Hepatocyte (in vitro differentiated cells): ENCODE data around the gene LMX1B. TPM values are rescaled to one million over a fixed set of nuclear protein-coding genes. Genes with fewer than 3 reads are reported as not detected.

Experiments
- DNase-seq: peaks from one replicate; pipeline ENCODE4 v3.0.0-alpha.2; 2016; ENCODE audit warnings: low spot score
- H2AFZ ChIP-seq: fragments of 200-600 bp; sonication (generic); 2 replicates; pipeline ENCODE4 v1.6.0; 2016; ENCODE audit warnings: antibody characterized with exemption, mild to moderate bottlenecking
- H3K27ac ChIP-seq: fragments of 200-600 bp; sonication (generic); 2 replicates; pipeline ENCODE4 v1.5.1; 2016; ENCODE audit warnings: mild to moderate bottlenecking
- H3K27me3 ChIP-seq: fragments of 200-600 bp; sonication (generic); 2 replicates; pipeline ENCODE4 v1.6.1; 2016
- H3K36me3 ChIP-seq: fragments of 200-600 bp; sonication (generic); replicated peaks from 2 replicates; pipeline ENCODE4 v1.5.1; 2016; ENCODE audit warnings: low read depth; ENCODE audit not compliant: insufficient read depth
- H3K4me1 ChIP-seq: fragments of 200-600 bp; sonication (generic); 2 replicates; pipeline ENCODE4 v1.5.1; 2016; ENCODE audit warnings: mild to moderate bottlenecking, moderate library complexity; ENCODE audit not compliant: insufficient read depth
- H3K4me2 ChIP-seq: fragments of 200-600 bp; sonication (generic); 2 replicates; pipeline ENCODE4 v1.6.0; 2016
- H3K4me3 ChIP-seq: fragments of 200-600 bp; sonication (generic); 2 replicates; pipeline ENCODE4 v1.5.1; 2016; ENCODE audit warnings: mild to moderate bottlenecking
- H3K79me2 ChIP-seq: fragments of 200-600 bp; sonication (generic); 2 replicates; pipeline ENCODE4 v1.6.0; 2017; ENCODE audit warnings: mild to moderate bottlenecking
- H3K9me2 ChIP-seq: fragments of 200-600 bp; sonication (generic); replicated peaks from 2 replicates; pipeline ENCODE4 v1.6.0; 2017; ENCODE audit warnings: mild to moderate bottlenecking; ENCODE audit not compliant: insufficient read depth
- H3K9me3 ChIP-seq: fragments of 200-600 bp; sonication (generic); 2 replicates; pipeline ENCODE4 v1.5.1; 2016; ENCODE audit warnings: low read depth, mild to moderate bottlenecking
- H4K20me1 ChIP-seq: fragments of 200-600 bp; sonication (generic); 2 replicates; pipeline ENCODE4 v1.6.0; 2016; ENCODE audit warnings: mild to moderate bottlenecking; ENCODE audit not compliant: insufficient read depth, poor library complexity, severe bottlenecking
- CTCF ChIP-seq: fragments of 200-600 bp; sonication (generic); IDR thresholded peaks from 2 replicates; pipeline ENCODE4 v1.5.1; 2016; ENCODE audit warnings: antibody characterized with exemption, mild to moderate bottlenecking; ENCODE audit not compliant: poor library complexity
- EZH2 ChIP-seq: fragments of 200-600 bp; sonication (generic); IDR thresholded peaks from 2 replicates; pipeline ENCODE4 v1.6.1; 2016; ENCODE audit warnings: antibody characterized with exemption, mild to moderate bottlenecking, borderline replicate concordance
- EZH2phosphoT487 ChIP-seq: fragments of 200-600 bp; sonication (generic); IDR thresholded peaks from one replicate; pipeline ENCODE4 v1.6.1; 2018; ENCODE audit warnings: antibody characterized with exemption, mild to moderate bottlenecking, low read depth, moderate library complexity; ENCODE audit not compliant: unreplicated experiment, severe bottlenecking
- WGBS: methylation state at CpG from one replicate; pipeline ENCODE4 v1.1.6; 2016; ENCODE audit warnings: low lambda C conversion rate; ENCODE audit errors: missing lambda C conversion rate; 5-methylcytosine and 5-hydroxymethylcytosine counted together
- polyA plus RNA-seq: library from polyadenylated mRNA; unstranded; fragments of >200 nt; fragmentation: Nextera tagmentation; extraction: Ambion mirVana; gene quantifications from 2 replicates; pipeline ENCODE4 v1.2.1, GENCODE V29; 2016
- total RNA-seq: library from RNA; depleted of rRNA; stranded (reverse); fragments of >200 nt; gene quantifications from 2 replicates; pipeline ENCODE4 v1.2.3, GENCODE V29; 2014

LMX1B gene
- total and polyA plus RNA-seq, 2 experiments from 2014 or later: 0.16 TPM; not detected in 1

- no peak overlapping the region for H3K27ac ChIP-seq
- TF ChIP-seq CTCF (peak; percentile 16), EZH2phosphoT487 (no peak), EZH2 (no peak)
- no peaks in the 10 kb centered on the region for H4K20me1 ChIP-seq
- H3K36me3 ChIP-seq: no peaks in the 10 kb centered on the region
- 40% methylated on average over 13 of the region's 15 CpGs for WGBS
- peak; percentile 57 for DNase-seq
- H3K4me2 ChIP-seq: no peak overlapping the region
- no peak overlapping the region for H3K4me3 ChIP-seq
- H3K27me3 ChIP-seq: peaks cover 24% of the 10 kb centered on the region
- H3K9me2 ChIP-seq: no peaks in the 10 kb centered on the region
- no peaks in the 10 kb centered on the region for H3K9me3 ChIP-seq
- no peaks in the 10 kb centered on the region for H3K79me2 ChIP-seq
- no peak overlapping the region for H2AFZ ChIP-seq
- H3K4me1 ChIP-seq: peaks cover 34% of the 10 kb centered on the region
Measured at GRCh38 chr9:126661521-126662251, 48.0 kb downstream of the LMX1B start.

GRCh38 chr9:126663661-126664072 is 49.9 kb downstream of the LMX1B start:
- no peak overlapping the region for H3K4me2 ChIP-seq
- TF ChIP-seq EZH2phosphoT487: no peak
- TF ChIP-seq CTCF: no peak
- TF ChIP-seq EZH2: no peak
- H3K9me3 ChIP-seq: no peaks in the 10 kb centered on the region
- H3K79me2 ChIP-seq: no peaks in the 10 kb centered on the region
- H3K4me1 ChIP-seq: peaks cover 29% of the 10 kb centered on the region
- H4K20me1 ChIP-seq: no peaks in the 10 kb centered on the region
- H2AFZ ChIP-seq: no peak overlapping the region
- H3K36me3 ChIP-seq: no peaks in the 10 kb centered on the region
- no peak overlapping the region for H3K27ac ChIP-seq
- WGBS: 72% methylated on average over 7 of the region's 7 CpGs
- DNase-seq: no peak
- peaks cover 26% of the 10 kb centered on the region for H3K27me3 ChIP-seq
- H3K4me3 ChIP-seq: no peak overlapping the region
- H3K9me2 ChIP-seq: no peaks in the 10 kb centered on the region

- H3K9me3 ChIP-seq: no peaks in the 10 kb centered on the region
- H3K27me3 ChIP-seq: peaks cover 26% of the 10 kb centered on the region
- WGBS: 10% methylated on average over 22 of the region's 25 CpGs
- H2AFZ ChIP-seq: no peak overlapping the region
- TF ChIP-seq CTCF: no peak
- H3K27ac ChIP-seq: no peak overlapping the region
- H3K36me3 ChIP-seq: no peaks in the 10 kb centered on the region
- H3K9me2 ChIP-seq: no peaks in the 10 kb centered on the region
- H3K4me1 ChIP-seq: peaks cover 26% of the 10 kb centered on the region
- H4K20me1 ChIP-seq: no peaks in the 10 kb centered on the region
- H3K79me2 ChIP-seq: no peaks in the 10 kb centered on the region
- H3K4me2 ChIP-seq: peak overlapping the region; percentile 67
- H3K4me3 ChIP-seq: no peak overlapping the region
- DNase-seq: peak; percentile 55
Measured at GRCh38 chr9:126664900-126665643, 51.3 kb downstream of the LMX1B start.
